Liver (tissue), 9 donors: ENCODE results near the gene JAK1. TPM values are rescaled to one million over a fixed set of nuclear protein-coding genes. Genes with fewer than 3 reads are reported as not detected.
"Not testable (repeated sequence)": the region's sequence is repeated elsewhere in the genome, so short reads cannot be mapped to it uniquely, and the experiment has no call there.

Source experiments
- DNase-seq: peaks from one replicate; pipeline ENCODE4 v3.0.0-alpha.2; 2017; ENCODE audit warnings: low spot score
- H3K27ac ChIP-seq, 2 donors: one replicate each; pipeline ENCODE4 v1.7.0; 2013; ENCODE audit warnings: inconsistent platforms in 2 of 2, low read length in 2 of 2, control low read depth in 1 of 2, low read depth in 1 of 2, mild to moderate bottlenecking in 1 of 2
- H3K27me3 ChIP-seq, 4 donors: one replicate each; pipeline versions ENCODE4 v1.6.1 to v1.7.0; 2013; ENCODE audit warnings: low read length in 3 of 4, inconsistent platforms in 1 of 4, mild to moderate bottlenecking in 1 of 4, moderate library complexity in 1 of 4; ENCODE audit not compliant: control insufficient read depth in 4 of 4, insufficient read depth in 4 of 4
- H3K36me3 ChIP-seq, 4 donors: one replicate each; pipeline versions ENCODE4 v1.6.1 to v1.7.0; 2013; ENCODE audit warnings: low read length in 3 of 4, mild to moderate bottlenecking in 3 of 4, low read depth in 1 of 4, moderate library complexity in 1 of 4; ENCODE audit not compliant: control insufficient read depth in 4 of 4, insufficient read depth in 3 of 4
- H3K4me1 ChIP-seq, 4 donors: one replicate each; pipeline versions ENCODE4 v1.6.1 to v1.7.0; 2013; ENCODE audit warnings: low read length in 3 of 4, mild to moderate bottlenecking in 3 of 4, moderate library complexity in 1 of 4; ENCODE audit not compliant: control insufficient read depth in 4 of 4, insufficient read depth in 4 of 4
- H3K4me3 ChIP-seq, 3 donors: one replicate each; pipeline versions ENCODE4 v1.6.1 to v1.7.0; 2013; ENCODE audit warnings: low read length in 3 of 3, control low read depth in 1 of 3, low read depth in 1 of 3, mild to moderate bottlenecking in 1 of 3
- H3K9ac ChIP-seq, 2 donors: one replicate each; pipeline ENCODE4 v1.7.0; 2013; ENCODE audit warnings: low read length in 2 of 2, mild to moderate bottlenecking in 2 of 2, moderate library complexity in 2 of 2, control low read depth in 1 of 2, low read depth in 1 of 2
- H3K9me3 ChIP-seq, 4 donors: one replicate each; pipeline versions ENCODE4 v1.6.1 to v1.7.0; 2013; ENCODE audit warnings: low read length in 3 of 4; ENCODE audit not compliant: control insufficient read depth in 4 of 4
- EGR1 ChIP-seq, 2 donors: IDR thresholded peaks; 2 replicates each; pipeline ENCODE4 v1.6.1; 2016 to 2018; ENCODE audit warnings: antibody characterized with exemption in 2 of 2, low read depth in 2 of 2
- FOXA1 ChIP-seq: IDR thresholded peaks from 2 replicates; pipeline ENCODE4 v1.6.1; 2016; ENCODE audit warnings: antibody characterized with exemption
- FOXA2 ChIP-seq: IDR thresholded peaks from 2 replicates; pipeline ENCODE4 v1.6.1; 2016; ENCODE audit warnings: antibody characterized with exemption
- HNF4A ChIP-seq, 2 donors: conservative IDR thresholded peaks; 2 replicates each; pipeline ENCODE4 v1.6.1; 2016; ENCODE audit warnings: antibody characterized with exemption in 2 of 2, mild to moderate bottlenecking in 2 of 2
- JUND ChIP-seq, 2 donors: IDR thresholded peaks; 2 replicates each; pipeline ENCODE4 v1.6.1; 2016; ENCODE audit warnings: antibody characterized with exemption in 2 of 2
- NR2F2 ChIP-seq: IDR thresholded peaks from 2 replicates; pipeline ENCODE4 v1.6.1; 2016; ENCODE audit warnings: antibody characterized with exemption
- RAD21 ChIP-seq, 2 donors: IDR thresholded peaks; 2 replicates each; pipeline ENCODE4 v1.6.1; 2016; ENCODE audit warnings: antibody characterized with exemption in 2 of 2, mild to moderate bottlenecking in 2 of 2
- RXRA ChIP-seq, 2 donors: IDR thresholded peaks; 2 replicates each; pipeline ENCODE4 v1.6.1; 2017 to 2018; ENCODE audit warnings: antibody characterized with exemption in 2 of 2, mild to moderate bottlenecking in 1 of 2
- SP1 ChIP-seq: IDR thresholded peaks from 2 replicates; pipeline ENCODE4 v1.6.1; 2018; ENCODE audit warnings: antibody characterized with exemption, mild to moderate bottlenecking
- TAF1 ChIP-seq: conservative IDR thresholded peaks from 2 replicates; pipeline ENCODE4 v1.6.1; 2016; ENCODE audit warnings: antibody characterized with exemption, mild to moderate bottlenecking
- YY1 ChIP-seq: IDR thresholded peaks from 2 replicates; pipeline ENCODE4 v1.6.1; 2016; ENCODE audit warnings: antibody characterized with exemption, mild to moderate bottlenecking
- WGBS: extraction: QIAGEN DNeasy Blood & Tissue Kit; methylation state at CpG from one replicate; pipeline ENCODE4 v1.1.7; 2013; 5-methylcytosine and 5-hydroxymethylcytosine counted together
- polyA plus RNA-seq, 2 donors: library from polyadenylated mRNA; stranded (reverse) in 1 of 2; unstranded in 1 of 2; fragments of 200-250 nt in 1 of 2; fragments of >200 nt in 1 of 2; fragmentation: Nextera tagmentation in 1 of 2; extraction: Ambion mirVana in 1 of 2; gene quantifications; one replicate each; pipeline versions ENCODE4 v1.2.1 to v1.2.3, GENCODE V29; 2013 to 2015
- total RNA-seq, 2 donors: library from RNA; depleted of rRNA; stranded (reverse); fragments of >200 nt; gene quantifications; one replicate each; pipeline ENCODE4 v1.2.3, GENCODE V29; 2014
- TF ChIP-seq, protein P1 (sequence below): fragments of 150-350 bp; IDR thresholded peaks from 2 replicates; pipeline ENCODE4 v1.5.1; 2017; ENCODE audit warnings: improper control_type of control experiment, low read depth, low read length; ENCODE audit not compliant: missing input control
- TF ChIP-seq, protein P2 (sequence below): IDR thresholded peaks from 2 replicates; pipeline ENCODE4 v1.6.1; 2016; ENCODE audit warnings: antibody characterized with exemption
- donor health status: healthy.
- donor health status: healthy.
- donor health status: healthy.
- donor health status: healthy.
- donor health status: healthy.

JAK1 gene
- total and polyA plus RNA-seq, 4 donors = 24.1 to 68.6 (median 34.5) TPM

DNA sequence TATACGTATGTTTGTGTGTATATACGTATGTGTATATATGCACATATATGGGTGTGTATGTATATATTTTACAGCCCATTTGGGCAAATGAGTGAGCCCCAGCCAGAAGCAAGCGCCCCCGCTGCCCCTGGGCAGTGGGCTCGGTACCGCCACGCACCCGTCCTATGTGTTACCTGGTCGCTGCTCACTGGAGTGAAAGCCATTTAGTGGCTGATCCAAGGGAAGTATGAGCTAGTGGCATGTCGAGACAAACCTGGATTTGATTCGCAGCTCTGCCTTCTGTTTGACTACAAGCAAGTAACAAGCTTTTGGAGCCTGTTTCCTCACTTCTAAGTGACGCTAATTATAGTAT lies 35.8 kb upstream of the JAK1 start:
- DNase-seq = no peak
- H3K36me3 ChIP-seq = no peaks in the 10 kb centered on the region
- H3K27me3 ChIP-seq = no peaks in the 10 kb centered on the region
- H3K4me3 ChIP-seq = peak overlapping the region; percentile 27 to 55 (median 41)
- WGBS = 64% methylated on average over 12 of the region's 12 CpGs
- H3K4me1 ChIP-seq = peaks cover 0 to 12% (median 5%) of the 10 kb centered on the region in 4 donors
- peak overlapping the region; percentile 46 to 93 for H3K9ac ChIP-seq
- no peaks in the 10 kb centered on the region for H3K9me3 ChIP-seq
- TF ChIP-seq SP1 (no peak), TAF1 (no peak), HNF4A (conservative IDR thresholded peaks at IDR 0.05) (no peak), EGR1 (IDR thresholded peaks at IDR 0.05; ENCODE audit: low read depth in 2 of 2) (no peak), RXRA (IDR thresholded peaks at IDR 0.05) (no peak), FOXA1 (no peak), RAD21 (IDR thresholded peaks at IDR 0.05) (no peak), YY1 (no peak)
- TF ChIP-seq, protein P1, sequence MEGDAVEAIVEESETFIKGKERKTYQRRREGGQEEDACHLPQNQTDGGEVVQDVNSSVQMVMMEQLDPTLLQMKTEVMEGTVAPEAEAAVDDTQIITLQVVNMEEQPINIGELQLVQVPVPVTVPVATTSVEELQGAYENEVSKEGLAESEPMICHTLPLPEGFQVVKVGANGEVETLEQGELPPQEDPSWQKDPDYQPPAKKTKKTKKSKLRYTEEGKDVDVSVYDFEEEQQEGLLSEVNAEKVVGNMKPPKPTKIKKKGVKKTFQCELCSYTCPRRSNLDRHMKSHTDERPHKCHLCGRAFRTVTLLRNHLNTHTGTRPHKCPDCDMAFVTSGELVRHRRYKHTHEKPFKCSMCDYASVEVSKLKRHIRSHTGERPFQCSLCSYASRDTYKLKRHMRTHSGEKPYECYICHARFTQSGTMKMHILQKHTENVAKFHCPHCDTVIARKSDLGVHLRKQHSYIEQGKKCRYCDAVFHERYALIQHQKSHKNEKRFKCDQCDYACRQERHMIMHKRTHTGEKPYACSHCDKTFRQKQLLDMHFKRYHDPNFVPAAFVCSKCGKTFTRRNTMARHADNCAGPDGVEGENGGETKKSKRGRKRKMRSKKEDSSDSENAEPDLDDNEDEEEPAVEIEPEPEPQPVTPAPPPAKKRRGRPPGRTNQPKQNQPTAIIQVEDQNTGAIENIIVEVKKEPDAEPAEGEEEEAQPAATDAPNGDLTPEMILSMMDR = no peak
- TF ChIP-seq, protein P2, sequence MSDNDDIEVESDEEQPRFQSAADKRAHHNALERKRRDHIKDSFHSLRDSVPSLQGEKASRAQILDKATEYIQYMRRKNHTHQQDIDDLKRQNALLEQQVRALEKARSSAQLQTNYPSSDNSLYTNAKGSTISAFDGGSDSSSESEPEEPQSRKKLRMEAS = no peak
- peak overlapping the region; percentile 96 to 97 for H3K27ac ChIP-seq

DNA sequence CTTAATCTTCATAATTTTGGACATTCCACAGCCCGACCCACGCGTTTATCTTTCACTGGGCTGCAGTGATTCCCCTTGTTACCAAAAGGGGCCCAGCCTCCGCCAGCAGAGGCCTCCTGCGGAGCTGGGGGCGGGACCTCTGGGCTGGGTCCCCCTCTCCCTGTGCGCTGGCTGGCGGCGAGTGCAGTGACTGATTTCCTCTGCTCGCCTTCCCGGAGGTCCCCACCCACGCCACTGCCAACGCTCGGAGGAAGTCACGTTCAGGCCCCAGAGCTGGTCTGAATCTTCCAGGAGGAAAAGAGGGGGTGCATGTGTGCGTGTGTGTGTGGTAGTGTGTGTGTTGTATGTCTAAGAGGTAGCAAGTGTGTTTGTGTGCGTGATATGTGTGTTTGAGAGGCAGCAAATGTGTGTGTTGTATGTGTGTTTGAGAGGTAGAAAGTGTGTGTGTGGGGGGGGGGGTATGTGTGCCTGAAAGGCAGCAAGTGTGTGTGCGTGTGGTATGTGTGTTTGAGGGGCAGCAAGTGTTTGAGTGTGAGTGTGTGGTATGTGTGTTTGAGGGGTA lies 35.0 kb upstream of the JAK1 start:
- TF ChIP-seq FOXA2 = no peak
- TF ChIP-seq FOXA1 = no peak
- TF ChIP-seq, protein P2 = no peak
- TF ChIP-seq JUND (IDR thresholded peaks at IDR 0.05) = no peak
- peak; percentile 31 for TF ChIP-seq SP1
- peak; percentile 38 for TF ChIP-seq NR2F2
- TF ChIP-seq, protein P1 = peak; percentile 11
- TF ChIP-seq HNF4A (conservative IDR thresholded peaks at IDR 0.05) = no peak
- no peak for TF ChIP-seq TAF1
- TF ChIP-seq RAD21 (IDR thresholded peaks at IDR 0.05) = peak; percentile 12 to 16
- Histone ChIP-seq H3K36me3 (no peaks in the 10 kb centered on the region), H3K27ac (peak overlapping the region; percentile 96 to 97), H3K27me3 (no peaks in the 10 kb centered on the region), H3K4me1 (peaks cover 0 to 12% (median 5%) of the 10 kb centered on the region in 4 donors), H3K4me3 (no peak overlapping the region), H3K9me3 (no peaks in the 10 kb centered on the region), H3K9ac (peak overlapping the region in 1 of 2 donors; percentile 34)
- WGBS = 69% methylated on average over 18 of the region's 18 CpGs
- peak; percentile 41 for DNase-seq

DNA sequence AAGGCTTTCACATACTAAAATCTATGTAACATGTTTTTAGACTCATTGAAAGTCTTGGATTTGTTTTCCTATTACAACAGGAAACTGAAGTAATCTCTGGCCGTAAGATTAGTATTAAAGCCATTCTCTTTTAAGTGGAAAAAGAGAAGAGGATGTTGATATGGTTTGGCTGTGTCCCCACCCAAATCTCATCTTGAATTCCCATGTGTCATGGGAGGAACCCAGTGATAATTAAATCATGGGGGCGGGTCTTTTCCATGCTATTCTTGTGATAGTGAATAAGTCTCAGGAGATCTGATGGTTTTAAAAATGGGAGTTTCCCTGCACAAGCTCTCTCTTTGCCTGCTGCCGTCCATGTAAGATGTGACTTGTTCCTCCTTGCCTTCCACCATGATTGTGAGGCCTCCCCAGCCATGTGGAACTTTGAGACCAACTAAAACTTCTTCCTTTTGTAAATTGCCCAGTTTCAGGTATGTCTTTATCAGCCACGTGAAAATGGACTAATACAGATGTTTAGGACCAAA lies 32.1 kb upstream of the JAK1 start:
- not testable (repeated sequence) for H3K27ac ChIP-seq, H3K27me3 ChIP-seq, H3K9ac ChIP-seq, H3K36me3 ChIP-seq, H3K9me3 ChIP-seq, DNase-seq, H3K4me3 ChIP-seq
- 91% methylated on average over 4 of the region's 4 CpGs for WGBS
- H3K4me1 ChIP-seq = peaks cover 0 to 10% (median 6%) of the 10 kb centered on the region in 4 donors
